Subcutaneous adipose tissue (tissue), 4 donors: Measurements from ENCODE around the gene S100A7A. TPM values are rescaled to one million over a fixed set of nuclear protein-coding genes. Genes with fewer than 3 reads are reported as not detected.

Source experiments
- total RNA-seq, 4 donors: library from RNA; depleted of rRNA; stranded (reverse); fragments of >200 nt; gene quantifications; one replicate each; pipeline ENCODE4 v1.1.0, GENCODE V29; 2016
- TF ChIP-seq, protein P1 (sequence below): fragments of 450-650 bp; IDR thresholded peaks from one replicate; pipeline ENCODE4 v1.5.1; 2016; ENCODE audit warnings: low read depth, mild to moderate bottlenecking, control low read depth, antibody characterized with exemption, moderate library complexity

S100A7A gene
- total RNA-seq, 4 donors from 2014 or later, result not detected

- TF ChIP-seq, protein P1, sequence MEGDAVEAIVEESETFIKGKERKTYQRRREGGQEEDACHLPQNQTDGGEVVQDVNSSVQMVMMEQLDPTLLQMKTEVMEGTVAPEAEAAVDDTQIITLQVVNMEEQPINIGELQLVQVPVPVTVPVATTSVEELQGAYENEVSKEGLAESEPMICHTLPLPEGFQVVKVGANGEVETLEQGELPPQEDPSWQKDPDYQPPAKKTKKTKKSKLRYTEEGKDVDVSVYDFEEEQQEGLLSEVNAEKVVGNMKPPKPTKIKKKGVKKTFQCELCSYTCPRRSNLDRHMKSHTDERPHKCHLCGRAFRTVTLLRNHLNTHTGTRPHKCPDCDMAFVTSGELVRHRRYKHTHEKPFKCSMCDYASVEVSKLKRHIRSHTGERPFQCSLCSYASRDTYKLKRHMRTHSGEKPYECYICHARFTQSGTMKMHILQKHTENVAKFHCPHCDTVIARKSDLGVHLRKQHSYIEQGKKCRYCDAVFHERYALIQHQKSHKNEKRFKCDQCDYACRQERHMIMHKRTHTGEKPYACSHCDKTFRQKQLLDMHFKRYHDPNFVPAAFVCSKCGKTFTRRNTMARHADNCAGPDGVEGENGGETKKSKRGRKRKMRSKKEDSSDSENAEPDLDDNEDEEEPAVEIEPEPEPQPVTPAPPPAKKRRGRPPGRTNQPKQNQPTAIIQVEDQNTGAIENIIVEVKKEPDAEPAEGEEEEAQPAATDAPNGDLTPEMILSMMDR, result no peak
Measured at GRCh38 chr1:153438599-153438998, 22.3 kb downstream of the S100A7A start.

DNA sequence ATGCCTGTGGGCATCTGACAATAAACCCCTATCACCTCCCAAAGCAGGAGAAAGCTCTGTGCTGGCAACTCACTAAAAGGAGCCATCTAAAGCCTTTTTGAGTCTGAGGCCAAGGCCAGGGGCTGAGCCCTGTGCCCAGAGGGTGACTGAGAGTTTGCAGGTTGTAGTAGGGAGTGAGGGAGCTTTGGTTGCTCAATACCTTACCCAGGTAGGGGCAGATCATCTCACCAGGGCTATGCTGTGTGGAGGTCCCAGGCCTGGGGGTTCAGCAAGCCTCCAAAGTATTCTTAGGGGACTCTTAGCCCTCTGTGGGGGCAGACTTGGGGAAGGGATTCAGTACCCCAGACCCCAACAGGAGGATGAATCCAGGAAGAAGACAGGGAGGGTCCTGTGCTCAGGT, 23.0 kb downstream of the S100A7A start:
- TF ChIP-seq, protein P1, result no peak

DNA sequence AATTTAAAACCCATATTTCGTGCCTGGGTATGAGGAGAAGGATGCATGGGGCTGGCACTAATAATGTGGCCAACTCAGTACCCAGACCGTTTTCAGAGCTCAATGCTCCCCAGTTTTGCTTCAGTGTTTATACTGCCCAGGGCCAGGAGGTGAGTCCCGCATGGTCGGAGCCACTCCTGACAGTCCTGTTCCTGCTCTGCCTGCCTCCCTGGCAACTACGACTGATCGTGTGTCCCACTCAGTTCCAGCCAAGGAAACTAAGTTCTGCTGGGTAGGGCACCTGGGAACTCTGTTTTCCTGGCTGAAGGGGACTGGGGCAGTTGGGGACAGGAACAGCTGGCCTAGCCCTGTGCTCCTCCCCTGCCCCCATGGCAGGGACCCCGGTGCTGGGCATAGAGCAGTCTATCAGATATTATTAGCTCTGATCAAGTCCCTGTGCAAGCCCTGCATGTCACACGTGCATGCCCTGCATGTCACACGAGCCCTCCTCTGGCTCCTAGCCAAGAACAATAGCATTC, 25.0 kb downstream of the S100A7A start:
- TF ChIP-seq, protein P1, result no peak

DNA sequence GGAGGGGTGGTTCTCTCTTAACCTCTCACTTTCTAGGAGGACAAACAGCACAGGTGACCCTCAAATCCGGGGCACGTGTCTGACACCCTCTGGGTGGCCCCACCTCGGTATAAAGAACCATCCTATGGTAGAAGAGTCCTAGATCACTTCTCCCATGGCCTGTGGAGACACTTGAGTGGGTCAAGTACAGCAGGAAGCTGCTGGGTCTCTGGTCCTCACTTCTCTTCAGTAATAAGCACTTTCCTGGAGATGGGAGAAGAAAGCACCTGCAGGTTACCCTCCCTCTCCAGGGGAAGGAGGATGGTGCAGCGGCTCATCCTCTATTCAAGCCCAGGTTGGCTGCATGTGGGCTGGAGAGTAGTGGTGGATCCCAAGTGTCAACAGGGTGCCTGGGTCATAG, 27.2 kb downstream of the S100A7A start:
- TF ChIP-seq, protein P1, result no peak

- TF ChIP-seq, protein P1, result no peak
Measured at GRCh38 chr1:153444078-153444477, 27.8 kb downstream of the S100A7A start.

DNA sequence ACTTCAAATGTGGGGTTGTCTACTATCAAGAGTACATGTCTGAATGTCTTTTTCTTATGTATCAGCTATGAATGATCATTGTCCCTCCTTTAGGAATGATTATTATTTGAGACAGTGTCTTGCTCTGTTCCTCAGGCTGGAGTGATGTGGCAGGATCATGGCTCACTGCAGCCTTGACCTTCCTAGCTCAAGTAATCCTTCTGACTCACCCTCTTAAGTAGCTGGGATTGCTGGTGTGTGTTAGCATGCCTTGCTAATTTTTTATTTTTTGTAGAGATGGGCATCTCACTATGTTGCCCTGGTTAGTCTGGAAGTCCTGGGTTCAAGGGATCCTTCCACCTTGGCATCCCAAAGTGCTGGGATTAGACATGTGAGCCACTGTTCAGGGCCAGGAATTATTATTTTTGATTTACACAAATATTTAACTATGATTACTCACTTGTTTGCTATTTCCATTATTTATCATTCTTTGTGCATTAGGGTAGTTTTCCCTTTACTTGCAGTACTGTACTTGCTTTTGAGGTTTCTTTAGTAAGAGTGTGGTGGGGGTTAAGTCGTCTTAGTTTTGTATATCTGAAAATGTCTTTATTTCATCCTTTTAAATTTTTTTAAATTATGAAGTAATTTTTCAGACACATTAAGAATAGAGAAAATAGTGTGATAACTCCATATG, 31.3 kb downstream of the S100A7A start:
- TF ChIP-seq, protein P1, result no peak

- TF ChIP-seq, protein P1, result no peak
Measured at GRCh38 chr1:153456396-153456795, 40.1 kb downstream of the S100A7A start.
